Neural cell (in vitro differentiated cells): ENCODE measurements around the gene SRSF2. TPM values are rescaled to one million over a fixed set of nuclear protein-coding genes. Genes with fewer than 3 reads are reported as not detected.
A peak's percentile ranks its signal among the peaks of the same experiment; 100 is the strongest.

Experiments used
- H2AFZ ChIP-seq: fragments of 200-600, 300-800 bp; sonication (generic), shearing (Covaris generic); 2 replicates; pipeline ENCODE4 v1.6.0; 2014; ENCODE audit warnings: low read depth, mild to moderate bottlenecking, antibody characterized with exemption, low read length, moderate library complexity
- H3F3A ChIP-seq: fragments of 200-600 bp; shearing (Covaris generic); 2 replicates; pipeline ENCODE4 v1.6.1; 2016; ENCODE audit warnings: mild to moderate bottlenecking, moderate library complexity, mixed read lengths, antibody characterized with exemption, low read length; ENCODE audit not compliant: insufficient read depth, poor library complexity, severe bottlenecking
- H3K27ac ChIP-seq: fragments of 200-600, 300-800 bp; sonication (generic), shearing (Covaris generic); 2 replicates; pipeline ENCODE4 v1.5.1; 2014; ENCODE audit warnings: mild to moderate bottlenecking, low read length, moderate library complexity
- H3K27me3 ChIP-seq: fragments of 300-800, 200-600 bp; sonication (generic), shearing (Covaris generic); 2 replicates; pipeline ENCODE4 v1.6.0; 2014; ENCODE audit warnings: mild to moderate bottlenecking, low read depth, low read length, moderate library complexity; ENCODE audit not compliant: insufficient read depth
- H3K36me3 ChIP-seq: fragments of 300-800, 200-600 bp; sonication (generic), shearing (Covaris generic); 2 replicates; pipeline ENCODE4 v1.5.1; 2014; ENCODE audit warnings: mild to moderate bottlenecking, antibody characterized with exemption, low read length, moderate library complexity; ENCODE audit not compliant: insufficient read depth
- H3K4me2 ChIP-seq: fragments of 300-800, 200-600 bp; sonication (generic), shearing (Covaris generic); 2 replicates; pipeline ENCODE4 v1.6.0; 2014; ENCODE audit warnings: mild to moderate bottlenecking, low read length
- H3K4me3 ChIP-seq: fragments of 300-800, 200-600 bp; sonication (generic), shearing (Covaris generic); 2 replicates; pipeline ENCODE4 v1.5.1; 2014; ENCODE audit warnings: mild to moderate bottlenecking, low read length, moderate library complexity
- H3K79me2 ChIP-seq: fragments of 200-600 bp; shearing (Covaris generic); replicated peaks from 2 replicates; pipeline ENCODE4 v1.6.0; 2014; ENCODE audit warnings: mild to moderate bottlenecking, low read length, moderate library complexity; ENCODE audit not compliant: insufficient read depth
- H3K9ac ChIP-seq: fragments of 300-800, 200-600 bp; sonication (generic), shearing (Covaris generic); 2 replicates; pipeline ENCODE4 v1.6.1; 2016; ENCODE audit warnings: mild to moderate bottlenecking, low read length, mixed read lengths
- H3K9me2 ChIP-seq: fragments of 200-600 bp; shearing (Covaris generic); 2 replicates; pipeline ENCODE4 v1.6.1; 2016; ENCODE audit warnings: mild to moderate bottlenecking, low read length, mixed read lengths; ENCODE audit not compliant: insufficient read depth
- H3K9me3 ChIP-seq: fragments of 200-600, 300-800 bp; sonication (generic), shearing (Covaris generic); 2 replicates; pipeline ENCODE4 v1.6.1; 2016; ENCODE audit warnings: mild to moderate bottlenecking, mixed run types, low read length, moderate library complexity, mixed read lengths
- H4K20me1 ChIP-seq: fragments of 200-600 bp; shearing (Covaris generic); 2 replicates; pipeline ENCODE4 v1.6.1; 2016; ENCODE audit warnings: mild to moderate bottlenecking, mixed run types; ENCODE audit not compliant: insufficient read depth
- CTCF ChIP-seq: fragments of 450-650 bp; IDR thresholded peaks from 2 replicates; pipeline ENCODE4 v1.5.1; 2014; ENCODE audit warnings: antibody characterized with exemption, mild to moderate bottlenecking, moderate library complexity; ENCODE audit not compliant: poor library complexity, severe bottlenecking
- EP300 ChIP-seq: fragments of 450-650 bp; conservative IDR thresholded peaks from 2 replicates; pipeline ENCODE4 v1.6.1; 2014; ENCODE audit warnings: antibody characterized with exemption, mild to moderate bottlenecking, moderate library complexity; ENCODE audit not compliant: poor library complexity, severe bottlenecking
- EZH2 ChIP-seq: fragments of 200-600, 300-800 bp; shearing (Covaris generic), sonication (generic); IDR thresholded peaks from 2 replicates; pipeline ENCODE4 v1.6.1; 2014; ENCODE audit warnings: antibody characterized with exemption, low read length, borderline replicate concordance, mild to moderate bottlenecking; ENCODE audit not compliant: insufficient read depth, poor library complexity, severe bottlenecking
- MXI1 ChIP-seq: fragments of 450-650 bp; conservative IDR thresholded peaks from 2 replicates; pipeline ENCODE4 v1.6.1; 2014; ENCODE audit warnings: antibody characterized with exemption, mild to moderate bottlenecking; ENCODE audit not compliant: poor library complexity, severe bottlenecking
- POLR2AphosphoS5 ChIP-seq: IDR thresholded peaks from 2 replicates; pipeline ENCODE4 v1.6.1; 2012
- RAD21 ChIP-seq: fragments of 450-650 bp; conservative IDR thresholded peaks from 2 replicates; pipeline ENCODE4 v1.6.1; 2014; ENCODE audit warnings: antibody characterized with exemption, mild to moderate bottlenecking, moderate library complexity
- REST ChIP-seq: IDR thresholded peaks from 2 replicates; pipeline ENCODE4 v1.6.1; 2012; ENCODE audit warnings: borderline replicate concordance
- SMC3 ChIP-seq: fragments of 450-650 bp; conservative IDR thresholded peaks from 2 replicates; pipeline ENCODE4 v1.6.1; 2014; ENCODE audit warnings: antibody characterized with exemption, mild to moderate bottlenecking, moderate library complexity; ENCODE audit not compliant: poor library complexity
- TAF1 ChIP-seq: IDR thresholded peaks from 2 replicates; pipeline ENCODE4 v1.6.1; 2012; ENCODE audit warnings: low read depth
- polyA plus RNA-seq: library from polyadenylated mRNA; depleted of rRNA; stranded (reverse); fragments of >200 nt; gene quantifications from 2 replicates; pipeline ENCODE4 v1.2.3, GENCODE V29; 2014

Gene SRSF2
- polyA plus RNA-seq, 1 donor from 2014 or later, result 355 TPM

DNA sequence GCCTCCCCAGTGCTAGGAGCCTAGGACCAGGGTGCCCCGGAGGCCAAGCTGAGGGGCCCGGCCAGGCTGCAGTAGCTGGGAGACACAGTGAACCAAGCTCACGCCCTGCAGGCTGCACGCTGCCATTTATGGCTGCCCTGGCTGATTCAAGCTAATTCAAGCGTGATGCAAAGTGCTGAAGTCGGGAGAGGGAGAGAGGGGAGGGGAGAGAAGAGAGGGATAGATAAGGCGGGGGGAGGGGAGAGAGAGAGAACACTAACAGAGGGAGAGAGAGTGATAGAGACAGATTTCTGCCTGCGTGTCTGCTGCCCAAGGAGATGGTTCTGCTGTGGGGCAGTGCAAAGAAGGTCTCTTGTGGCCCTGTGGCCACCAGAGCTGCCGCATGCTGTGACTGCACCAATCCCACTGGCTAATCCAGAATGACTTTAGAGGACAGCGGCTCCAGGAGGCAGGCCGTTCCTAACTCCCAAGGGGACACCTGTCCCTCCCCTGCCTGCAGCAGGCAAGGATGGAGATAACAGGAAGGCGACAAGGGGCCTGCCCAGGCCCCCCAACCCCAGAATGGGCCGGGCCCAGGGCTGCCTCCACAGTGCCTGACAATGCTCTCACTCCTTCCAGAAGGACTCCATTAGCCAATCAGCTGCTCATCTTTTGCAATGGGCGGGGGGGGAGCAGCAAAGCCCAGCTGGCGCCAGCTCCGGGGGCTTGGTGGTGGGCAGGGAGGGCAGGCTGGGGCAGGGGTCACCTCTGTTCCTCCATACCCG lies 39.2 kb downstream of the SRSF2 start:
- Histone ChIP-seq H2AFZ (peak overlapping the region; percentile 52), H3K9me3 (no peaks in the 10 kb centered on the region), H3K4me2 (peak overlapping the region; percentile 26), H3K27me3 (no peaks in the 10 kb centered on the region), H3F3A (no peaks in the 10 kb centered on the region), H3K36me3 (no peaks in the 10 kb centered on the region), H3K79me2 (peaks cover 17% of the 10 kb centered on the region), H3K9me2 (no peaks in the 10 kb centered on the region), H4K20me1 (no peaks in the 10 kb centered on the region), H3K9ac (peak overlapping the region; percentile 79), H3K27ac (peak overlapping the region; percentile 97), H3K4me3 (peak overlapping the region; percentile 56)
- TF ChIP-seq TAF1 (peak; percentile 64), EZH2 (no peak), SMC3 (no peak), EP300 (peak; percentile 59), MXI1 (peak; percentile 62), POLR2AphosphoS5 (peak; percentile 61), RAD21 (peak; percentile 48), REST (peak; percentile 54), CTCF (peak; percentile 37)

DNA sequence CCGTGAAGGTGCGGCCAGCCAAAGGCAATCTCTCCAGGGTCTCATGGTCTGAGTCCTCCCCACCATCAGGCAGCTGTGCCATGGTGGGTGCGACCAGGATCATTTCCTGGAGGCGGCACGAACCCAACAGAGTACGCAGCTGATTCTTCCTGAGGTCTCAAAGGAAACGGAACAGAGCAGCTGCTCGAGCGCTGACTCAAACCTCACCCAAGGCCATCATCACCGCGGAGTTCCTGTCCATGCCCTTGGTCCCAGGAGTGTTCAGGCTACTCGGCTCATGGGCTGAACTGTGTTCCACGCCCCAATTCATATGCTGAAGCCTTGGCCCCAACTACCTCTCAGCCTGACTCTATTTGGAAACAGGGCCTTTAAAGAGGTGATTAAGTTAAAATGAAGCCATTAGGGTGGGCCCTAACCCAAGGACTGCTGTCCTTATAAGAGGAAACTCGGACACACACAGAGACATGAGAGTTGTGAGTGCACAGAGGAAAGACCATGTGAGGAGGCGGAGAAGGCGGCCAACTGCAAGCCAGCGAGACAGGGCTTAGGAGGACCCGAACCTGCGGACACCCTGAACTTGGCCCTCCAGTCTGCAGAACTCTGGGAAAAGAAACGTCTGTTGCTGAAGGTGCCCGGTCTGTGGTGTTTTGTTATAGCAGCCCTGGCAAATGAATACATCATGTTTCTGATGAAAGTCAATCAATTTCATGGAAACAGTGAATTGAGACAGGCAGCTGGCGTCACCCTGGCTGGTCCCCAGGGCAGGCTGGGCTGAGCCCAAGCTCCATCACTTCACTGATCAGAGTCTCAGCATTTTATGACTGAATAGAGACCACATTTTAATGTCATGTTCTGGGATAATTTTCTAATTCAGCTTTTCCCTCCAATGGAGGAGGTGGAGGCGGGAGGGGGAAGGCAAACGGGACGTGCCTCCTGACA lies 40.1 kb downstream of the SRSF2 start:
- Histone ChIP-seq H4K20me1 (no peaks in the 10 kb centered on the region), H3K36me3 (no peaks in the 10 kb centered on the region), H3F3A (no peaks in the 10 kb centered on the region), H3K27ac (peak overlapping the region; percentile 97), H2AFZ (peak overlapping the region; percentile 52), H3K9me3 (no peaks in the 10 kb centered on the region), H3K79me2 (peaks cover 16% of the 10 kb centered on the region), H3K27me3 (no peaks in the 10 kb centered on the region), H3K9me2 (no peaks in the 10 kb centered on the region), H3K9ac (peak overlapping the region; percentile 79), H3K4me3 (peak overlapping the region; percentile 56), H3K4me2 (peak overlapping the region; percentile 26)
- no peak for TF ChIP-seq RAD21
- TF ChIP-seq SMC3, result no peak
- TF ChIP-seq EP300, result no peak
